GM19467 (cell line): Measurements from ENCODE around the gene PAQR8.
A peak's percentile ranks its signal among the peaks of the same experiment; 100 is the strongest.

Source experiments
- ATAC-seq: cut with Tn5 transposase; IDR thresholded peaks from one replicate; pipeline ENCODE4 v1.9.1; 2021; ENCODE audit warnings: mild to moderate bottlenecking, moderate library complexity; ENCODE audit not compliant: unreplicated experiment

The PAQR8 gene, protein sequence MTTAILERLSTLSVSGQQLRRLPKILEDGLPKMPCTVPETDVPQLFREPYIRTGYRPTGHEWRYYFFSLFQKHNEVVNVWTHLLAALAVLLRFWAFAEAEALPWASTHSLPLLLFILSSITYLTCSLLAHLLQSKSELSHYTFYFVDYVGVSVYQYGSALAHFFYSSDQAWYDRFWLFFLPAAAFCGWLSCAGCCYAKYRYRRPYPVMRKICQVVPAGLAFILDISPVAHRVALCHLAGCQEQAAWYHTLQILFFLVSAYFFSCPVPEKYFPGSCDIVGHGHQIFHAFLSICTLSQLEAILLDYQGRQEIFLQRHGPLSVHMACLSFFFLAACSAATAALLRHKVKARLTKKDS

DNA sequence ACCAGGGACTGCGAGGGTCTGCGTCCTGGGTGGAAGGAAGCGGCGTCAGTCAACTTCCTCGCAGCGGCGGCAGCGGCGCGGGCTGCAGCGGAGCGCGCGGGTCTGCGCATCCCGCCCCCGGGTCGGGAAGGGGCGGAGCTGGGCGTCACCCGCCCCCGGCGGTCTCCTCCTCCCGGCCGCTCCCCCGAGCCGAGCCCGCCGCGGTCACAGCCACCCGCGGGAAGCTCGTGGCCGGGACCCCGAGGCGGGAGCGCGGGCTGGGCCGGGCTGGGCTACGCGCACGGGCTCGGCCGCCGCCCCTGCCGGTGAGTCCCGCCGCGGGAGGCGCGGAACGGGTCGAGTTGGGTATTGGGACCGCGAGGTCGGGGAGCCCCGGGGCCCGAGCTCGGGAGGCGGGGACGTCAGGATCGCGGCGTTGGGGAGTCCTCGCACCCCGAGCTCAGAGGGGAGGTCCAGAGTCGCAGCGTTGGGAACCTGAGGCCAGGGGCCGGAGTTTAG lies at the start of gene PAQR8:
Gene PAQR8 (plus strand): TSS at position 207 of the 498 bp plus-strand sequence. CDS start 41,063 bp downstream, outside the sequence.
- peak; percentile 88 for ATAC-seq

DNA sequence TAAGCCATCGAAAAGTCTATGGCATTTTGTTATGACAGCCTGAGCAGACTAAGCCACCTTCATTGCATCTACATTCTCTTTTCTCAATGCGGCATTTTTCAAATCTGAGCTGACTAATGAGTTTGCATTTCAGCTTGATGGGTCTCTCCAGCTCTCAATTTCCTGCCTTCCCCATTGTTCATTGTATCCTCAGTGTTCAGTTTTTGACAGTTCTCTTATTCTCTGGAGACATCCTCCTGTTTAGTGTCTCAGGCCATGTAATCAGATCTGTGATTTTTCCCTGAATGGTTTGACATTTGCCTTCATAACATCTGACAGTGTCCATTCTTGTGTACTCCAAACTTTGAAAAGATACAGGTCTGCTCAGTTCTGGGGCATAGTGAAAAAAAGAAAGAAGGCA lies 49.5 kb upstream of the PAQR8 start:
- ATAC-seq = no peak

DNA sequence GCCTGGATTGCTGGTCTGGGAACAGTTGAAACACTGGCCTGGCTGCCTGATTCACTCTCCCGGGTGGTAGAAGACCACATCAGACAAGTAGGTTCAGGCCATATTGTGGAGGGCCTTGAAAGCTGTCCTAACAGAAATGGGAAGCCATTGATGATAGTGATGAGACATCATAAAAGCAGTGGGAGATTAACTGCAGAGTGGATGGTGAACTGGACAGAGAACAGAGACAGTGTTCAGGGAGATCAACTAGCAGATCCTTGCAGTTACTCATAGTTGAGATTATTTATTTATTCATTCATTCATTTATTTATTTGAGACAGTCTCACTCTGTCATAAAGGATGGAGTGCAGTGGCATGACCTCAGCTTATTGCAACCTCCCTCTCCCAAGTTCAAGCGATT lies 47.2 kb upstream of the PAQR8 start:
- ATAC-seq = no peak

DNA sequence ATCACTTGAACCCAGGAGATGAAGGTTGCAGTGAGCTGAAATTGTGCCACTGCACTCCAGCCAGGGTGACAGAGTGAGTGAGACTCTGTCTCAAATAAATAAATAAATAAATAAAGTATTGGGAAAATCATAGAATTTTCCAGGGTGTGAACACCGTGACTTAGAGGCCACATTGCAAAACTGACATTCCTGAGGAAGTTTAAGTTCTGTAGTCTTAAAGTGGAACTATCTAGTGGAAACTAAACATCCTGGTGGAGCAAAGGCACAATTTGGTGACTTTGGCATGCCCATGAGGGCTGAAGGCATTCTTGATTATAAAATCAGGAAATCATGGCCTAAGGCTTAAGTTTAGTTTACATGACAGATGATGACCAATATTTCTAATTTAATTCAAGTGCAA lies 44.7 kb upstream of the PAQR8 start:
- no peak for ATAC-seq

DNA sequence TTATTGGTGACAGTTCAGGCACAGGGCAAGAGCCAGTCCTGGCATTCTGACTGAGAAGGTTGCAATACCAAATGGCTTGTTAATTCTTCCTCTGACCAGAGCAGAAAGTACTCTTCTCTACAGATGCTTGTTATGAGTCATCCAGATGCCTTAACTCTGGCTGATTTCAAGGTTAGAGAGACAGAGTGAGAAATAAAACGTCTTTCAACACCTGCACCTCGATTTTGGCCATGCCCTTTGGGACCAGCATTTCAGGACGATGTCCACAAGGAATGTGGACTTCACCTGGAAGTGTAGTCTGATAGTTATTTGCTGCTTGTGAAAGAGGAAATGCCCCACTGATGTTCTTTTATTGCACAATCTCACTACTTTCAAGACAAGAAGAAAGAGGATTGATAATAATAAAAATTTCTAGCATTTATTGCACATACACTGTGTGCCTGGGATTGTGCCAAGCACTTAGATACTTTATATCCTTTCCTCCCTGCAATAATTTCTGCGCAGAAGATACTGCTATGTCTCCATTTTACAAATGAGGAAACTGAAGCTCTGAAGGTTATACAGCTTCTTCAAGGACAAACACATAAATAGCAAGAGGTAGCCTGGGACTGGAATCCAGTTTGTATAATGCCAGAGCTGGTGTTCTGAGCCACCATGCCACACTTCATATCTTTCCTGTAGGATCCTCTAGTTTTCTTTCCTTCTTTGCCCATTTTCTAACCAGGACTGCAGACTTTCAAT lies 43.9 kb upstream of the PAQR8 start:
- ATAC-seq = peak; percentile 96

DNA sequence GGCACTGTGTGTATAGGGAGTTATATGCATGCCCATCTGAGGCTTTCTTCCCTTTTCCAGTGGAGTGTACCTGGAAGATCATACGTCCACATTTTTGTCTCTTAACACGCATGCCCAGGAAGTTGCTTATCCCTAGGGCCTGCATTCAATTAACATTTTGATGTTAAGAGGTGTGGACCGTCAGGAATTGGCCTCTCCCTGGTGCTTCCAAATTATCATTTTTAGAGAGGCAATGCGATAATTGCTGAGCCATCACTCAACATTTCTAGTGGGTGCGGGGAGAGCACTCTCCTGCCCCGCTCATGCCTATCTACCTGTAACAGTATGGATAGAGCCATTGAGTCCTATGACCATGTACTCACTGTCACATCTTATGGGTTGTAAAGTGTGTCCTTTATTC lies 37.8 kb upstream of the PAQR8 start:
- ATAC-seq = no peak

DNA sequence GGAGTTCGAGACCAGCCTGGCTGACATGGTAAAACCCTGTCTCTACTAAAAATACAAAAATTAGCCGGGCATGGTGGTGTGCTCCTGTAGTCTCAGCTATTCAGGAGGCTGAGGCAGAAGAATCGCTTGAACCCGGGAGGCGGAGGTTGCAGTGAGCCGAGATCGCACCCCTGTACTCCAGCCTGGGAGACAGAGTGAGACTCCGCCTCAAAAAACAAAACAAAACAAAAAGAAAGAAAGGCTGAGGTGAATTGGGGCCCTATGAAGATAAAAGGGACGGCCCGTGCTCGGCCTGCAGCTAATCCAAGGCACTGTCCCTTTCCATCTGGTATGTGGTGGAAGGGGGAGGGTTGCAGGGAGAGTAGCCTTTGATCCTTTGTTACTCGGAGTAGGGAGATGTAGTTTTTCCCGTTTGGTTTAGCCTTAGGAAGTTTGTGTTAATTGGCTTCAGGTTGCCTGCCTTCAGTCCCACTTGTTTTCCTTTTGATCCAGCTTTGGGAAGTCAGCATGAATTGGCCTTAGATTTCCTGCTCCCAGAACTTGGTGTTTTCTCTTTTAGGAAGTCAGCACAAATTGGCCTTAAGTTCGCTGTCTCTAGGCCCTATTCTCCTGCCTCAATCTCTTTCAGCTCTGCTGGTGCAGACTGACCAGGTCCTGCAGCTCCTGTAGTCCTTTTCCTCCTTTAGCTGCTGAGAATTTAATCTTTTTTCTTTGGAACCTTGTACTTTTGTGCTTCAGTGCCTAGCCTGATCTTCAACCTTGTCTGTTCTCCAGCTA lies 36.1 kb upstream of the PAQR8 start:
- no peak for ATAC-seq

DNA sequence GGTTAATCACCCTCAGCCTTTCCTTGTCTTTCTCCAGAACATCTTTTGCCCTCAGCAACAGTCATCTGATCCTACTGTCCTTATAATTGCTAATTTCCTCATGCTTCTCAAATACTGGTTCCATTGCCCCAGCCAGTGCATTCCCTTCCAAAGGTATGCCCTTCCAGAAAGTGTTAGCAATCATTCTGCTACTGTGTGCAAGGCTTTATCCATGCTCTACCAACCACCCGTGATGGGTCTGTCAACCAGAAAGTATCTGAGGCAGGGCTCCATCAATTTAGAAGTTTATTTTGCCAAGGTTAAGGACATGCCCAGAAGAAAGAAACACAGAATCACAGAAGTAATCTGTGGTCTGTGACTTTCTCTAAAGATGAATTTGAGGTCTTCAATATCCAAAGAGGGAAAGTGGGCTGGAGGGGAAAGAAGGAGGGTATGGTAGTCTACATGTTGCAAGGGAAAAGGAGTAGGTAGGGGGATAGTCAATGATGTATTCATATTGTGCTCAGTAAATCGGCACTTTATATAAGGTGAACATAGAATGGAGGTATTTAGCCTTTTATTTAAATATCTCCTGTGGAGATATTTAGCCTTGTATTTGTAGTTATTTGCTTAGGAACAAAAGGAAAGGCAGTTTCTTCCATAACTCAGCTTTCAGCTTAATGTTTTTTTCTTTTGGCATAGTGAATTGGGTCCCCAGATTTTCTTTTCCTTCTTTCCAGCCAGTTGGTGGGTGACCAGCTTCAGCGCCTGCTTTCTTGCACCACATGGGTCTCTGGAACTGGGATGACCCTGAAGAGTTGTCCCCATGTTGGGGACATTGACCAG lies 35.2 kb upstream of the PAQR8 start:
- ATAC-seq = no peak

DNA sequence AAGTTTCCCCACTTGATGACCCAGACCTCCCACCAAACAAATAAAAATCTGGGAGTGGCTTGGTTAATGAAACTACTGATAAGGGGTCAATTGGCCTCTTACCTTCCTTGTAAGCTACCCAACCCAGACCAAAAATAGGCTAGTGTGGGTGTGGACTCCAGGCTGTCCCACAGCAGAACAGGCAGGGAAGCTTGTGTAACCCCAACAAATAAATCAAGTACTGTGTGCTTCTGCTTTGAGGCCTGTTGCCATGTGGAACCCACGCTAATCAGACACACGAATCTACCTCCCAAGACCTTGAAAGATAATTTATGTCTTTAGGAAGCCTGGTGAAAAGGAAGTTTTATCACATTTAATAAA lies 33.7 kb upstream of the PAQR8 start:
- no peak for ATAC-seq

DNA sequence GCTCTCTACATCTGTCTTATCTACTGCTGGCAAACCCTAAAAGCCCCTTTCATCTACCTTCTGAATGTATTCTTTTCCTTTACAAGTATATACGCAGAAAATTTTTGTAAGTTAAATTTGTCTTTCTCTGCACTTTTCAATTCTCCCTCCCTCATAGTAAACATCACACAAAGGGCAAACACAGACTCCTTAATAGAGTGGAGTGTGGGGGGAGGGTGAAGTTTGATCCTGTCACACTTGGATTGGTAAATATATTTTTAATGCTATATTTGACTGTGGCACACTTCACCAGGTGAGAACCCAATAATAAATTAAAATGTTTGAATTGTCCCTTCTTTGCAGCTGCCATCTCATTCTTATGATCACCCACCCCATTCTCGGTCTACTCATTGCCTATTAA lies 33.2 kb upstream of the PAQR8 start:
- no peak for ATAC-seq

DNA sequence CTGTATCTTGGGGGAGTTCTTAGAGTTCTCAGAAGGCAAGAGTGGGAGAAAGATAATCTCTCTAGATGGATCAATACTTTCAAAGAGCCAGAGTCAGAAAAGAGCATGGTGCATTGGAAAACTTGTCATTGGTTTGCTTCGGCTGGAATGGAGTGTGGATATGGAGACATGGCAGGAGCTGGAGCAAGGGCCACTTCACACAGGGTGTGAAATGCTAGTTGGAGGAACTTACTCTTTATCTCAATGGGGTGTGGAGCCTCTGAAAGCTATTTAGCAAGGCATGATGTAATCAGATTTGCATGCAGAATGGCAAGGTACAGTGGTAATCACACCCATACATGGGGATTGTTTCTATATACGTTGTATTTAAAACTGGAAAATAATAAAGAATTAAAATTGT lies 31.5 kb upstream of the PAQR8 start:
- ATAC-seq = no peak

DNA sequence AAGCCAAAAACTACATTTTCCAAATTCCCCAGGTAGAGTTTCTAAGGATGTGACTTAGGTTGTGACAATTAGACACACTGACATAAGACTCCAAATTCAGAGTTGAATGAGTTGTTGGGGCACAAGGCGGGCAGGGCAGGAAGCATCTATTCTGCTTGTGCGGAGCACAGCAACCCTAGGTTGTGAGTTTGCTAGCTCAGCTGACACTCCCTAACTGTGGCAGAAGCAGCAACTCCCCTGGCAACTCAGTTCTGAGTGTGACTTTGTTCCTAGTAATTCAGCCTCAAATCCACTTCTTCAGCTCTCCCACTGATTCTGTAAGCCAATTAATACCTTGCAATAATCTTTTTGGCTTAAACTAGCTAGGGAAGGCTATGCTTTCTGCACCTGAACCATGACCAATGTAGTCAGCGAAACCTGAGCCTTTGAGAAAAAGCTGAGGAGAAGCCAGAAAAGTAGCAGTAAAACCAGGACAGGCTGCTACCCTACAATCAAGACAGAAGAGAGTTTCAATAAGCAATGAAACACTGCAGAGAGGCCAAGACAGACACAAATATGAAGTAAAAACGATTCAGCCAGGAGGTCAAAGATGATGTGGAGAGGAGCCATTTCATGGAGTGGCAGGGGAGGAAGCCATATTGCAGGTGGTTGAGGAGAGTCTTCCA lies 30.0 kb upstream of the PAQR8 start:
- no peak for ATAC-seq

DNA sequence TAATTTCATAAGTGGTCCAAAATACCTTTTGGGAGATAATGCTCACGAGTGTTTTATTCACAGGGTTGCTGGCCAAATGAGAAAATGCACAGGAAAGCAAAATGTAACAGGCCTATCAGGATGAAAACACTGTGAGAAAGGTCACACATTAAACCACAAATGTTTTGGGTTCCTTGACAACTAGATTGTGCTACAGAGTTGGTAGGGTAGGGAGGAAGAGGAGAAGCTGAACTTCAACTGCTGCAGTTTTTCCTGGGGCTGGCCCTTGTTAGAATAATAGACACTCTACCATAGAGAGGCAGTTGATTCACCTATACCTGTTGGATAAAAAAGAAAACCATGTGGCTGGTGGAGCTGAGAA lies 28.1 kb upstream of the PAQR8 start:
- ATAC-seq = no peak

DNA sequence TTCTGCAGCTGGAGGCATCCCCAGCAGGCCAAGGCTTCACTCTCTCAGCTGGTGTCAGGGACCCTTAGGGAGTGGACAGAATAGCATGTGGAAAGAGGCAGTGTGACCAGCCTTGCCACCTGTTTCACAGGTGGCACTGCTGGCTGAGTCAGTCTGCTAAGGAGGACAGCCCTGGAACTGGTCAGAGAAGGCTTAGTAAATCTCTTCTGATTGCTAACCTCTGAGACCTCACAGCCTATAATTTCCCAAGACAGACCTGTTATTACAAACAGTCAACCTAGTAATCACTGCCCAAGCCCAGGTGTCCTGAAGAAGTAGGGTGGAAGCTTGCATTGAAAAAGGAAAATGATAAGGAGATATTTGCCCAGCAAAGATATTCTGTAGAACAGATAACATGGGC lies 26.4 kb upstream of the PAQR8 start:
- no peak for ATAC-seq

DNA sequence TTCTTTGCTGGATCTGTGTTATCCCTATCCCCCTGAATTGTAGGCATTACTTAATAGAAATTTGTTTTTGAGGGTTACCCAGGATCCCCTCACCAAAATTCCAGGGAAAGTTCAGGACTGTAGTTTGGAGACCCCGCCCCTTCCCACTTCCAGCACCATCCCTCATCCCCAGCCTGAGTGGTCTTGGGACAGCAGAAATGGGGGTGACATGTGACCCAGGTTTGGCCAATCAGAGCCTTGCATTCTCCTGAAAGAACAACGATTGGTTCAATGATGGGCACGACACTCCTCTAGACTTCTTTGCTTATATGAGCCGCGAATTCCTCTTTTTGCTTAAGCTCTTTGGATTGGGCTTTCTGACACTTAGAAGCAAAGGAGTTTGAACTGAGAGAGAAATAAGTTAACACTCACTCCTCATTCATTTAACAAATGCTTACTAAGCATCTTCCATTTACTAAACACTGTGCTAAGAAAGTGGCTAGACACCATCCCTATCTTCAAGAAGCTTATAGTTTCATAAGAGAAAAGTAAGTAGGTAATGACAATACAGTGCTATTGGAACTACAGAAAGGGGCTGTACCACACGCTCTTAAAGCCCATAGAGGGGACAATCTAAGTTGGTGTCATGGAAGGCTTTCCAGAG lies 24.9 kb upstream of the PAQR8 start:
- no peak for ATAC-seq

DNA sequence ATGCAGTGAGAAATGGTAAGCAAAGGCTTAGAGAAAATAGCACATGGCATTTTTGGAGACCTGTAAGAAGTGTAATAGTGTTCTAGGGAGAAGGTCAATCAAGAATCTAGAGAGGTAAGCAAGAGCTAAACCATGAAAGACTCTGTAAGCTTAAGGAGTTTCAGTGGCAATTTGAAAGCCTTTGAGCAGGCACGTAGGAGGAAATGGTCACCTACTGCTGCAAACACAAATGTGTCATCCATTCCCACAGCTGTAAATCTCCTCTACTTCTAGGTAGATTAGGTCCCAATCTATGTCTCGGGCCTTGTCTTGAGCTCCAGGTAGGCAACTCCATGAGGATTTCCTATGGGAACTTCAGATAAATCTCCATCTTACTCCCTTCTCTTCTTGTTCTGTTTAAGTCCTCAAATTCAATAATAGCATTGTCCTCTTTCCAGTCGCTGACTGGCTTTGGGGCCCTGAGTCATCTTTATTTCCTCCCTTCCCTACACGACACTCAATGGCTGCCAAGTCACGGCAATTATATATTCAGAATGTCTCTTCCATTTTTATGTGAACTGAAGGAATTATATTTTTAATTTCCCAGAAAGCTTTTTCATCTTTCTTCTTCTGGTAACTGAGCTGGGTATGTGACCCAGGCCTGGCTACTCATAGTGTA lies 24.2 kb upstream of the PAQR8 start:
- peak; percentile 54 for ATAC-seq

DNA sequence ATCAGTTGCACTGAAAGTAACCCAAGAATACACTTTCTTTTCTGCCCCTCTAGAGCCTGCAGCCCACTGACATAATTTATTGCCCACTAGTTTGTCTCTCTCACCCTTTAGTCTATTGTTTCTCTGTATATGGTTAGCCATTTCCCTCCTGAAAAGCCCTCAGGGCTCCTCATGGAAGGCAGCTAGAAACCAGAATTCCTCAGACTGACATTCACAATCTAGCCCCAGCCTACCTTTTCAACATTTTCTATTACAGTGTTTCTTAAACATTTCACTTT lies 21.4 kb upstream of the PAQR8 start:
- no peak for ATAC-seq

DNA sequence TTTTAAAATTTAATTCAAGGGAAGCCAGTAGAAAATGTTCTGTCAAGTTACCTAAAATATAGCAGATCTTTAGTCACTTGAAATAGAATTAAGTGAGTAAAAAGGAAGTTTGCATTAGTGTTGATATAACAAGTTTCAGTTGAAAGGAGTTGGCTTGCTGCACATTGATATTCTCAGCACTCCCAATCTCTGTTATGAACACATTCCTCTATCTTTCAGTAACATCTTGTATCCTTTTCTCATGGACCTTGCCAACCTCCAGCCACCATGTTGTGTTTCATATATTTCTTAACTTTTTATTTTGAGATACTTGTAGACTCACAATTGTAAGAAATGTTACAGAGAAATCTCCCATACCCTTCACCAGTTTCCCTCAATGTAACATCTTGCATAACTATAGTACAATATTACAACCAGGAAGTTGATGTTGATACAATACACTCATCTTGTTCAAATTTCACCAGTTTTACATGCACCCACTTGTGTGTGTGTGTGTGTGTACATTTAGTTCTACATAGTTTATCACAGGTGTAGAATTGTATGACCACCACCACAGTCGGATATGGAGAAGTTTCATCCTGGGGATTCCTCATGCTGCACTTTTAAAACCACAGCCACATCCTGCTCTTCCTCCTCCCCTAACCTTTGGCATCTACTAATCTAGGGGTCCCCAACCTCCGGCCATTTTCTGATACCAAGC lies 20.2 kb upstream of the PAQR8 start:
- no peak for ATAC-seq

DNA sequence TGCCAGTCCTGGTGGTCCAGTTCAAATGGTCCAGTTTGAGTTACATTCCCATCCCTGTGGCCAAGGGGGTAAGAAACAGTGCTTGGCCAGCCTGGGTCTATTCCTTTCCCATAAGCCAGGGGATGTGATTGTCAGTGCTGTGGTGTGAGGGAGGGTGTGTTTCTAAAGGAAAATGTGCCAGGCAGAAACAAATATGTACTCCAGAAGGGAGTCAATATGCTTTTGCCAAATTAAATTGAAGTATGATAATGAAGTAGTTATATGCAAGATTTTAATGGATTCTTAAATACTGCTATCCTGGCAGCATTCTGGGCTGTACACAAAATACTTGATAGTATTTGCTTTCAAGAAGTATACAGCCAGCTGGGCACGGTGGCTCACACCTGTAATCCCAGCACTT lies 16.6 kb upstream of the PAQR8 start:
- no peak for ATAC-seq
